IMR-90 (cell line): ENCODE measurements around the gene MPV17L. TPM values are rescaled to one million over a fixed set of nuclear protein-coding genes. Genes with fewer than 3 reads are reported as not detected.

Source experiments
- ATAC-seq: fragments of 200-7000 bp; cut with Tn5 transposase; 2 replicates; pipeline ENCODE4 v1.9.1; 2020; ENCODE audit warnings: low read depth, mild to moderate bottlenecking, moderate library complexity
- BruUV-seq: library from RNA; stranded (reverse); fragments of 400-500 nt; replicated peaks from 2 replicates; lab custom pipeline; 2021; lab: Mats Ljungman, UMichigan
- CTCF ChIA-PET: fragments of 300-600 bp; formaldehyde crosslinking; extraction: SDS; loops from one replicate; lab custom pipeline; 2021; ENCODE audit warnings: antibody characterized with exemption; lab: Yijun Ruan, JAX
- POLR2A ChIA-PET: fragments of 300-600 bp; sonication (Branson Sonifier 250); formaldehyde crosslinking; loops from one replicate; lab custom pipeline; 2022; ENCODE audit warnings: antibody characterized with exemption; ENCODE audit not compliant: unreplicated experiment; lab: Charles Lee
- DNase-seq: peaks from one replicate; pipeline ENCODE4 v3.0.0; 2013
- H2AFZ ChIP-seq: replicated peaks from 2 replicates; pipeline ENCODE3; 2013; ENCODE audit warnings: low read length, mild to moderate bottlenecking; ENCODE audit not compliant: poor library complexity
- H2AK5ac ChIP-seq: 2 replicates; pipeline ENCODE4 v1.6.1; 2013; ENCODE audit warnings: low read depth, low read length, inconsistent platforms
- H2AK9ac ChIP-seq: replicated peaks from 2 replicates; pipeline ENCODE3; 2013; ENCODE audit warnings: mild to moderate bottlenecking, low read depth, low read length, moderate library complexity; ENCODE audit not compliant: poor library complexity
- H2BK120ac ChIP-seq: 2 replicates; pipeline ENCODE4 v1.6.1; 2013; ENCODE audit warnings: low read depth, low read length, inconsistent platforms
- H2BK15ac ChIP-seq: 3 replicates; pipeline ENCODE4 v1.6.1; 2013; ENCODE audit warnings: low read depth, low read length, inconsistent platforms
- H2BK20ac ChIP-seq: 2 replicates; pipeline ENCODE4 v1.6.1; 2013; ENCODE audit warnings: low read depth, mild to moderate bottlenecking, inconsistent platforms, low read length, moderate library complexity
- H2BK5ac ChIP-seq: 2 replicates; pipeline ENCODE4 v1.6.1; 2013; ENCODE audit warnings: mild to moderate bottlenecking, low read depth, low read length, inconsistent platforms; ENCODE audit not compliant: poor library complexity, severe bottlenecking
- H3K14ac ChIP-seq: replicated peaks from 2 replicates; pipeline ENCODE4 v1.6.1; 2013; ENCODE audit warnings: low read depth, low read length, inconsistent platforms
- H3K18ac ChIP-seq: 2 replicates; pipeline ENCODE4 v1.6.1; 2013; ENCODE audit warnings: low read depth, low read length, control low read depth
- H3K23ac ChIP-seq: 2 replicates; pipeline ENCODE4 v1.6.1; 2013; ENCODE audit warnings: low read depth, low read length, inconsistent platforms
- H3K27ac ChIP-seq: 2 replicates; pipeline ENCODE4 v1.5.1; 2013; ENCODE audit warnings: mild to moderate bottlenecking, control low read depth, low read length; ENCODE audit not compliant: insufficient read depth
- H3K27me3 ChIP-seq: 2 replicates; pipeline ENCODE4 v1.6.1; 2013; ENCODE audit warnings: low read length; ENCODE audit not compliant: control insufficient read depth, insufficient read depth
- H3K36me3 ChIP-seq: 2 replicates; pipeline ENCODE4 v1.6.1; 2013; ENCODE audit warnings: low read length, mixed read lengths; ENCODE audit not compliant: control insufficient read depth, insufficient read depth
- H3K4ac ChIP-seq: 2 replicates; pipeline ENCODE4 v1.6.1; 2013; ENCODE audit warnings: low read depth, low read length, inconsistent platforms
- H3K4me1 ChIP-seq: 2 replicates; pipeline ENCODE4 v1.6.1; 2013; ENCODE audit warnings: low read length, mixed read lengths; ENCODE audit not compliant: control insufficient read depth, insufficient read depth
- H3K4me2 ChIP-seq: 2 replicates; pipeline ENCODE4 v1.6.1; 2013; ENCODE audit warnings: low read depth, mild to moderate bottlenecking, control low read depth, low read length, moderate library complexity
- H3K4me3 ChIP-seq: 2 replicates; pipeline ENCODE4 v1.5.1; 2013; ENCODE audit warnings: low read depth, mild to moderate bottlenecking, control low read depth, low read length, moderate library complexity; ENCODE audit not compliant: insufficient read depth
- H3K56ac ChIP-seq: 2 replicates; pipeline ENCODE4 v1.6.1; 2013; ENCODE audit warnings: low read length, inconsistent platforms; ENCODE audit not compliant: insufficient read depth; ENCODE audit errors: extremely low read depth
- H3K79me1 ChIP-seq, 2 experiments: 2 replicates each; pipeline ENCODE4 v1.6.1; 2013; ENCODE audit warnings: low read length in 2 of 2, inconsistent platforms in 1 of 2, low read depth in 1 of 2
- H3K9ac ChIP-seq: 2 replicates; pipeline ENCODE4 v1.6.1; 2013; ENCODE audit warnings: low read depth, low read length, control low read depth
- H3K9me1 ChIP-seq: 2 replicates; pipeline ENCODE4 v1.6.1; 2013; ENCODE audit warnings: low read length, inconsistent platforms; ENCODE audit not compliant: insufficient read depth
- H3K9me3 ChIP-seq: 2 replicates; pipeline ENCODE4 v1.6.1; 2013; ENCODE audit warnings: low read length; ENCODE audit not compliant: control insufficient read depth, insufficient read depth
- H4K20me1 ChIP-seq: 2 replicates; pipeline ENCODE4 v1.6.1; 2013; ENCODE audit warnings: low read length, inconsistent platforms; ENCODE audit not compliant: insufficient read depth
- H4K5ac ChIP-seq: 2 replicates; pipeline ENCODE4 v1.6.1; 2013; ENCODE audit warnings: mild to moderate bottlenecking, low read depth, low read length, control low read depth
- H4K8ac ChIP-seq, 2 experiments: 2 replicates each; pipeline ENCODE4 v1.6.1; 2013; ENCODE audit warnings: low read depth in 2 of 2, low read length in 2 of 2, control low read depth in 1 of 2, inconsistent platforms in 1 of 2
- H4K91ac ChIP-seq: 2 replicates; pipeline ENCODE4 v1.6.1; 2013; ENCODE audit warnings: low read depth, low read length, inconsistent platforms; ENCODE audit not compliant: insufficient read depth
- BHLHE40 ChIP-seq: fragments of 150-350 bp; IDR thresholded peaks from 2 replicates; pipeline ENCODE4 v1.6.1; 2016; ENCODE audit warnings: mild to moderate bottlenecking, low read depth, low read length
- CEBPB ChIP-seq: IDR thresholded peaks from 2 replicates; pipeline ENCODE4 v1.6.1; 2012; ENCODE audit warnings: low read depth, low read length, improper control_type of control experiment
- CHD1 ChIP-seq: IDR thresholded peaks from 2 replicates; pipeline ENCODE4 v1.6.1; 2012; ENCODE audit warnings: low read depth, low read length, improper control_type of control experiment
- CTCF ChIP-seq: conservative IDR thresholded peaks from 2 replicates; pipeline ENCODE4 v1.5.1; 2012; ENCODE audit warnings: mild to moderate bottlenecking, low read depth, low read length, improper control_type of control experiment
- ELK1 ChIP-seq: fragments of 150-350 bp; IDR thresholded peaks from 2 replicates; pipeline ENCODE4 v1.6.1; 2016; ENCODE audit warnings: low read depth, mild to moderate bottlenecking, low read length, moderate library complexity, borderline replicate concordance
- FOS ChIP-seq: fragments of 150-350 bp; IDR thresholded peaks from 2 replicates; pipeline ENCODE4 v1.6.1; 2016; ENCODE audit warnings: low read depth, low read length
- MAFK ChIP-seq: IDR thresholded peaks from 2 replicates; pipeline ENCODE4 v1.6.1; 2012; ENCODE audit warnings: low read depth, low read length, improper control_type of control experiment
- MAZ ChIP-seq: IDR thresholded peaks from 2 replicates; pipeline ENCODE4 v1.6.1; 2012; ENCODE audit warnings: low read depth, mild to moderate bottlenecking, low read length, improper control_type of control experiment, moderate library complexity, borderline replicate concordance
- MXI1 ChIP-seq: IDR thresholded peaks from 2 replicates; pipeline ENCODE4 v1.6.1; 2012; ENCODE audit warnings: low read depth, mild to moderate bottlenecking, low read length, moderate library complexity, borderline replicate concordance
- NFE2L2 ChIP-seq: fragments of 150-350 bp; IDR thresholded peaks from 2 replicates; pipeline ENCODE4 v1.6.1; 2016; ENCODE audit warnings: low read depth, mild to moderate bottlenecking, low read length
- POLR2A ChIP-seq: IDR thresholded peaks from 2 replicates; pipeline ENCODE4 v1.6.1; 2012; ENCODE audit warnings: mild to moderate bottlenecking, low read depth, low read length
- RAD21 ChIP-seq: IDR thresholded peaks from 2 replicates; pipeline ENCODE4 v1.6.1; 2012; ENCODE audit warnings: low read length, improper control_type of control experiment
- RCOR1 ChIP-seq: IDR thresholded peaks from 2 replicates; pipeline ENCODE4 v1.6.1; 2012; ENCODE audit warnings: mild to moderate bottlenecking, low read length, improper control_type of control experiment; ENCODE audit not compliant: insufficient replicate concordance
- RFX5 ChIP-seq: IDR thresholded peaks from 2 replicates; pipeline ENCODE4 v1.8.0; 2012; ENCODE audit warnings: low read depth, mild to moderate bottlenecking, low read length, moderate library complexity
- SMC3 ChIP-seq: fragments of 150-350 bp; IDR thresholded peaks from 2 replicates; pipeline ENCODE4 v1.6.1; 2016; ENCODE audit warnings: low read depth, mild to moderate bottlenecking, antibody characterized with exemption, low read length, moderate library complexity
- USF2 ChIP-seq: fragments of 150-350 bp; IDR thresholded peaks from 2 replicates; pipeline ENCODE4 v1.6.1; 2017; ENCODE audit warnings: mild to moderate bottlenecking, antibody characterized with exemption, low read length, low read depth
- WGBS, 2 experiments: methylation state at CpG; one replicate each; pipeline versions ENCODE4 v1.1.5 to v1.1.7; 2013; ENCODE audit warnings: missing lambda C conversion rate in 2 of 2; ENCODE audit not compliant: insufficient read length in 1 of 2; ENCODE audit errors: extremely low coverage in 2 of 2; 5-methylcytosine and 5-hydroxymethylcytosine counted together
- dilution Hi-C: fragments of 300-500 bp; cut with HindIII; formaldehyde crosslinking; loops from one replicate; pipeline ENCODE4 v1.14.3; 2018; ENCODE audit warnings: low sequenced_read_pairs; ENCODE audit not compliant: unreplicated experiment
- in situ Hi-C: fragments of 300-500 bp; cut with MboI; formaldehyde crosslinking; loops from 3 replicates; pipeline ENCODE4 v1.14.3; 2019; ENCODE audit warnings: low sequenced_read_pairs, inconsistent platforms, mixed read lengths
- intact Hi-C: fragments of 100-400 bp; cut with micrococcal nuclease; formaldehyde crosslinking; loops from 2 replicates; pipeline ENCODE4 v1.10.0; 2022
- polyA plus RNA-seq, 3 experiments: library from polyadenylated mRNA; depleted of rRNA; stranded (reverse); fragments of >200 nt; gene quantifications; 2 replicates each; pipeline ENCODE4 v1.2.3, GENCODE V29; 2012; ENCODE audit warnings: low replicate concordance in 1 of 3
- total RNA-seq: library from RNA; depleted of rRNA; stranded (reverse); fragments of >200 nt; gene quantifications from 2 replicates; pipeline ENCODE4 v1.2.3, GENCODE V29; 2012

MPV17L gene
- total and polyA plus RNA-seq, 2 of the 4 experiments (the other 2 are of a cell fraction) = 0.03 TPM; not detected in 1

GRCh38 chr16:15426796-15427195 lies 31.2 kb downstream of the MPV17L start:
- no peak for TF ChIP-seq CHD1
- TF ChIP-seq ELK1 = no peak
- TF ChIP-seq RFX5 = no peak
- no peak for TF ChIP-seq RAD21
- no peak for TF ChIP-seq SMC3
- TF ChIP-seq POLR2A = no peak
- TF ChIP-seq MXI1 = no peak
- no peak for TF ChIP-seq FOS
- TF ChIP-seq RCOR1 = no peak
- TF ChIP-seq USF2 = no peak
- no peak for TF ChIP-seq MAFK
- no peak for TF ChIP-seq CEBPB
- no peak for TF ChIP-seq BHLHE40
- TF ChIP-seq MAZ = no peak
- TF ChIP-seq CTCF = no peak
- no peak for TF ChIP-seq NFE2L2
- ATAC-seq (no peak), DNase-seq (no peak)
- Histone ChIP-seq H3K23ac (no peak overlapping the region), H4K91ac (no peak overlapping the region), H2BK15ac (no peak overlapping the region), H3K4me1 (no peaks in the 10 kb centered on the region), H3K36me3 (no peaks in the 10 kb centered on the region), H3K9me3 (no peaks in the 10 kb centered on the region), H2BK5ac (no peak overlapping the region), H3K14ac (no peak overlapping the region), H3K4me2 (no peak overlapping the region), H2BK120ac (no peak overlapping the region), H4K20me1 (no peaks in the 10 kb centered on the region), H2AK5ac (no peak overlapping the region), H2AFZ (no peak overlapping the region), H3K18ac (no peak overlapping the region), H3K27ac (no peak overlapping the region), H3K9ac (no peak overlapping the region), H3K56ac (no peak overlapping the region), H3K4ac (no peak overlapping the region), H4K8ac (no peak overlapping the region), H4K5ac (no peak overlapping the region), H2AK9ac (no peak overlapping the region), H3K27me3 (no peaks in the 10 kb centered on the region; the same call in 1 of the 2 replicates), H2BK20ac (no peak overlapping the region), H3K79me1 (no peaks in the 10 kb centered on the region), H3K4me3 (no peak overlapping the region), H3K9me1 (no peaks in the 10 kb centered on the region)
- no TSS peak for BruUV-seq
- intact Hi-C loops = loop anchor here (2.0 to 10.0 kb wide), 4 partner anchors 81 to 771 kb away; no protein-coding TSS in a partner anchor
- dilution Hi-C loops = no loop called here
- in situ Hi-C loops = loop anchor here (10.0 kb wide), 1 partner anchor 128 kb away; no protein-coding TSS in a partner anchor
- WGBS, 2 experiments = no CpG with 5 or more reads among the region's 6 CpGs
- ChIA-PET CTCF (interaction anchor here (2.1 kb wide), 1 partner anchor 120 kb away, joined by 7 read pairs; no protein-coding TSS in a partner anchor), POLR2A (no interaction called here)
